UCSD-AML1 (cell line): ENCODE measurements around the gene TENM4.
"Not testable (repeated sequence)": the region's sequence is repeated elsewhere in the genome, so short reads cannot be mapped to it uniquely, and the experiment has no call there.

Source experiments
- DNase-seq: peaks from one replicate; lab custom pipeline; 2025; ENCODE audit not compliant: unreplicated experiment; lab: John Stamatoyannopoulos, UW

TENM4 gene

DNA sequence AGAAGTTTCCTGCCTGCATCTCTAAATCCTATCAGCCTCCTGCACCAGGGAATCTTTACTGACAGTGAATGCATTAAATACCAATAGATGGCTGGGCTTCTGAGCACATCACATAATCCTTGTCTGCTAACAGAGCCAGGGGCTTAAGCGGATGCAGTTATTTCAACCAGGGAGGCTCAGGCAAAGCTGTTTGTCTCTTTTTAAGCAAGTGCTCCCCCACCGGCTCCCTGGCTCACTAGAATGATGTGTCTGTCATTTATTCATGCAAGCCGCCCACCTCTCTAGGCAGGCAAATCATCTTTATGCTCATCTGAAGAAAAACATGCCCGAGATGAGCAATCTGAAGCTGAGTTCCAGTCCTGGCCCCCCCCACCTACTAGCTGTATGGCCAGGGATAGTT is 182.3 kb downstream of the TENM4 start:
- no peak for DNase-seq

DNA sequence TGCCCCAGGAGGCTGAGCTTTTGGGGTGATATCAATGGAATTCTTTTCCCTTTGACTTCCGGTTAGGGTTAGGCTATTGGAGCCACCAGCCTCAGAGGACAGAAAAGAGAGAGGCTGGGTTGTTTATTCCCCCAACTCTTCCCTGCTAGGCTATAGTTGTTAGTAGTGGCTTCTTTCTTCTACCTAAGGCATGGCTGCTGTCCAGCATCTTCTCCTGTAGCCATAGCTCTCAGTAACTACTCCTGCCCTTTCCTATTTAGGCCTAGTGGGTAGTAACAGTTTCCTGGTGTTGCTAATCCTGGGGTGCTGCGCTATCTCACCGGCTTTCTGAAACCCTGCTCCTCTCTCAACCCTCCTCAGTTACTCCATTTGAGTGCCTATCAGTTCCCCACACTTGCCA is 184.9 kb downstream of the TENM4 start:
- DNase-seq, result no peak

DNA sequence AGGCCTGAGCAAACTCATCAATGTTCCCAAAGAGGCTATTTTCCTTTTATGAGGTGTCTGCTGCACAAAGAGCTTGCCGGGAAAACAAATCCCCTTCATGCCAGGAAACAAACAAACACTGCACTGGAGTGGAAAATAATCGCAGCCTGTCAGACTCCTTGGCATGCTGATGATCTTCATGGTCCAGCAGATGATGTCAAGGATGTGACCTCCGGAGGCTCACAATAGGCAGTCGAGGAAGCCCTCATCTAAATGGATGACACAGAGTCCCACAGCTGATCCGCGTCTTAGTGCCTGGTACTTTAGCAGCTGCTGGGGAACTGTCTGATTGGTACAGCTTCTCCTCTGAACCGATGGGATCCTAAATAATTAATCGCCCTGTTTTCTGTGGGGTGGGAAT is 187.6 kb downstream of the TENM4 start:
- DNase-seq, result no peak

DNA sequence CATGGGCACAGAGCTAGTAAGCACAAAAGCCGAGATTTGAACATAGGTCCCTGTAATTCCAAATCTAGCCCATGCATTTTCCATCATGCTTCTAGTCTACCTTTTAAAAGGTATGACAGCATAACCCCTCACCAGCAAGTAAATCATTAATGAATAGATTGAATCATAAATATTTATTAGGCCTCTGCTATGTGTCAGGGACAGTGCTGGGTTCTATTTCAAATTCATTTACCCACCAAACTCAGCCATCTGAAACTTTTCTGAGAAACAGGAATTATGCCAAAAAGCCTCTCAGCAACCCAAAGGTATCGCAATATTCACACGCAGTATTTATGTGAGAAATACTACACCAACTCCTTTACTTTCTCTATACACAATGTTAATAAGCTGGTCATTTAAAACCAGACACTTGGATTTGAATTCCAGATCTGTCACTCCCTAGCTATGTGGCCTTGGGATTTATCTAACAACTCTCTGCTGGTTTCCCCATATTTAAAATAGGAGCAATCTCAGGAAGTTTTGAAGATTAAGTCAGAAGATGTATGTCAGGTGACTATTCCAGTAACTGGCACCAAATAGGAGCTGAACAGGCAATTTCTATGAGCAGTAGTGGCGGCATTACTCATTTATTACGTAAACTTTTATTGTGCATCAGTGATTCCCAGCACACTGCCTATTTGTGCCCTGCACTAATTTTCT is 191.4 kb downstream of the TENM4 start:
- DNase-seq, result no peak

DNA sequence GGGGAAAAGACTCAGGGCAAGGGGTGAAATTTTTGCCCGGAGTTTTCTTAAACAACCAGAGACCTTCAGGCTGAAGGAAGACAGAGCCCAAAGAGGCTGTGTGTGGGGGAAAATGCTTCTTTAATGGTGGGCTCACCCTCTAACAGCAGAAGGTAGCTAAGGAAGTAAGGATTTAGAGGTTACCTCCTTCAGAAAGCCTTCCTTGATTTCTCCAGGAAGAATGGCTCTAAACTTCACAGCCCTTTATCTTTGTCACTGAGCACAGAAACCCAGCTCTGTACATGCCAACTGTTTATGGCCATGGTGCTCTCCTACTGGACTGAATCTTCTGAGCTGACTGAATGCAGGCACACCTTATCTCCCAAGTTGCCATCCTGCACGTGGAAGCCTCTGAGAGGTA is 196.0 kb downstream of the TENM4 start:
- DNase-seq, result no peak

DNA sequence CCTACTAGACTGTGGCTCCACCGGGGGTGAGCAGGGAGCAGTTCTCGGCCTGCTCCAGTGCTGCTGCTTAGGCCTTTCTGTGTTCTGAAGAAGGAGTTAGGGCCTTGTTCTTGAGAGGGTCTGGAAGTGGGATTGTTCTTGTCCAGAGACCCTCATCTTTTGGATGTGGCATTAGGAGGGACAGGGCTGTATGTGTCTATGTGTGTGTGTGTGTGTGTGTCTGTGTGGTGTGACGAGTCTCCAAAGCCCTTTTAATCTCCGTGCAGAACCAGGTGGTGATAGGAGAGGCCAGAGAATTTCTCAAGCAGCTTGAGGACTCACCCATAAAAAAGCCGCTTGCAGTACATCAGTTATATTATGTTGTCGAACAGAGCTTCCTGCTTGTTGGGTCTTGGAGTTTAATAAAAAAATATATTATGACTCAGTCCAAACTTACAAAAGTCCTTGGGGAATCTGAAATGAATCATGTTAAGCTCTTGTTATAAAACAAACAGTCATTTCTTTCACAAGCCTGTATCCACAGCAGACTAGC is 196.5 kb downstream of the TENM4 start:
- DNase-seq, result no peak

DNA sequence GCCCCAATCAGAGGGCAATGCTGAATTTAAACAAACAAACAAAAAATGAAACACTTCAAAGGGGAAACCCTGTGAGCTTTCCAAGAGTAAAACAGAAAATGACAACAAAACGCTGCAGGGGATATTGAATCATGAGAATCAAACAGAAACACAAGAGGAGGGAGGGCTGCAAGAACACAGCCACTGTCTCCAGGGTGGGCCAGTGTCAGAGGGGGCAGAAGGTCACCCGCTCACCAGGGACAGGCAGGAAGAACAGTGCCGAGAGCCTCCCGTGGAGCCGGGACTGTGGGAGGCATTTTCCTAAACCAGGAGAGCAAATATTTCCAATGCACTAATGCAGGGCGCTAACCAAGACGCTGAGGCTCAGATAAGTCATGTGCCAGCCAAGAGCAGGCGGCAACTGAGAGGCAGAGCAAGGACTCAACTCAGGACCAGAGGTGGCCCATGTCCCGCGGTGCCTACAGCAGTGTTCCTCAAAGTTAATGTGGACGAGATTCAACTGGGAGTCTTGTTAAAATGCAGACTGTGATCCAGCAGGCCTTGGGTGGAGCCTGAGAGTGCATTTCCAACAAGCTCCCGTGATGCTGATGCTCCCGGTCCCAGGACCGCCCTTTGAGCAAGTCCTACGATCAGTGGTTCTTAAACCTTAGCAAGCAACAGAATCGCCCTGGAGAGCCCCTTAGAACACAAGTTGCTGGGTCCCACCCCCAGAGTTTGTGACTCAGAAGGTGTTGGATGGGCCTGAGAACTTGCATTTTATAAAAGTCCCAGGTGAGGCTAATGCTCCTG is 197.2 kb downstream of the TENM4 start:
- no peak for DNase-seq

DNA sequence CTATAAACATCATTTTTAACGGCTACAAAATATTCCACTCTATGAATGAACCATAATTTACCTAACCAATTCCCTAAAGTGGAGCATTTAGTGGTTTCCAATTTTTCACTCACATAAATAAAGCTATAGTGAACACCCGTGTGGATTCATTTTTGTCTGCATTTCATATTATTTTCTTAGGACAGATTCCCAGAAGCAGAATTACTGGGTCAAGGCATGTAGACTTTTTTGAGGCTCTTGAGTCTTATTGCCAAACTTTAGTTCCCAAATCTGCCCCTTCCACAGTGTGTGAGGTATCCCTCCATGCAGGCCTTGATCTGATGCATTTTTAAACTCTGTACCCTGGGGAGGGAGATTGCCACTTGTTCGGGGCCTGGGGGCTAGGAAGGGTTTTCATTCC is 198.2 kb downstream of the TENM4 start:
- DNase-seq, result no peak

DNA sequence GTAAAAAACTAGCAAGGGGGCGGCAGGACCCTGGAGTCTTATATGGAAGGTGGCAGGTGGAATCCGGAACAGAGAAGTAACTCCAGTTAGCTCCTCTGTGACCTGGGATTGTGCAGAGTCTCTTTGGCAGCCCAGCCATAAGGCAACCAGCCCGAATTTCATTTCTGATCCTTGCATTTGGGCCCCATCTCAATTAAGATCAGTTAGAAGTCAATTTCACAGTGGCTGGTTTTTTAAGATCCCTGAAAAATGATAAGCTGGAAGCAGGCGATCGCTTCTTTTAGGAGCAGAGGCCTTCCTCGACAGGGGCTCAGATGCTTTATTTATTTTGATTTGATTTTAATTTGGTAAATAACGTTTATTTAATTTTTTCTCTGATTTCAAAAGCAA is 199.0 kb downstream of the TENM4 start:
- DNase-seq, result no peak

DNA sequence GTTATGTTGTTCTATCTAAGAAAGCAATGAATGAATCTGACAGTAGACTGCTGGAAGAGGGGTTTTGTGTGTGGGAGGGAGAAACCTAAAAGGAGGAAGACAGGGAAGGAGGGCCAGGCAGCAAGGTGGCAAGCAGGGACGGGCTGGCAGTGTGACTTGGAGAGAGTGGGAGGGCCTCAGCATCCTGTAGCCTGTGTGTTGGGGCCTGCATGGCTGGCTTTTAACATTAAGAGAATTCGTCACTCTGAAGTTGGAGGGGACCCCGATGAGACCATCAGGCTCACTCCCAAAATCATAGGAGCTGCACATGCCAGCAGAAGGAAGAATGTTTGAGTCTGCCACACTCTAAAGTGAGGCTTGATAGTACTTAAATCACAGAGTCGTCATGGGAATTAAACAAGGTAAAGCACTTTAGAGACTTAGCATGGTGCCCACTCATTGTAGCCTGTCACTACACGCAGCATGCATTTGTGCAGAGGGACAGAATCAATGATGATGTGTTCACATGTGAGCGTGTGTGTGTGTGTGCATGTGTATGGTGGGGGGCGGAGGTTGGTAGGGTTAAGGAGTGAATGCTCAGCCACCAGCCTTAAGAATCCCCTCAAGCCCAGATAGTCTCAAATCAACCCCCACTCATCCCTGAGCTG is 199.5 kb downstream of the TENM4 start:
- no peak for DNase-seq

DNA sequence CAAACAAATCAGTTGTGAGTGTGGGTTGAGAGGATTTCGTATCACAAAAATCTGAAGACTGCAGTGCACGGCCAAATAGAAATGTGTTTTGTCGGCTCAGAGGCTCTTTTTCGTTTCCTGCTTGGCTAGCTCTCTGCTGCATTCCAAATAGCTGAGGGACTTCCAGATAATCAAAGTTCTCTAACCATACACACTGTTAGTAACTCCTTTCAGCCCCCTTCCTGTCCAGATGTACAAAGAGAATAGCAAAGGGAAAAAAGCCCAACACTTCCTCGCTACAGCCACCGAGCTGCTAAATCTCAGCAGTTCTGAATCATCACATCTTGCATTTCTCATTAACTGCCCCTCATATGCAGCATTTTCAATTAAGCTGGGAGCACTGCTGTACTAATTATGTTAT is 203.1 kb downstream of the TENM4 start:
- no peak for DNase-seq

DNA sequence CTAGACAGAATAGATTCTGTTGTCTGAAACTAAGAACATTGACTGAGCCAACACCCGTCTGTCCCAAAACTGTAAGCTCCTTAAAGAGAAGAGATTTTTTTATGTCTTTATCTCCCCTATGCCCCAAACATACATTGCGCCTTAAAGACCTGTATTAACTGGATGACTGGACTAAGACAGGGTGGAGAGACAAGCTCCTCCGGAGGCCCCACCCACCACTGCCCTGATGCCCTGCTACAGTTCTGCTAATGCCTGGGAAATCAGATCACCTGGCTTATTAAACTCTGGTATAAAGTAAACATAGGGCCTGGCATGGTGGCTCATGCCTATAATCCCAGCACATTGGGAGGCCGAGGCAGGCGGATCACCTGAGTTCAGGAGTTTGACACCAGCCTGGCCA is 203.7 kb downstream of the TENM4 start:
- DNase-seq, result no peak

DNA sequence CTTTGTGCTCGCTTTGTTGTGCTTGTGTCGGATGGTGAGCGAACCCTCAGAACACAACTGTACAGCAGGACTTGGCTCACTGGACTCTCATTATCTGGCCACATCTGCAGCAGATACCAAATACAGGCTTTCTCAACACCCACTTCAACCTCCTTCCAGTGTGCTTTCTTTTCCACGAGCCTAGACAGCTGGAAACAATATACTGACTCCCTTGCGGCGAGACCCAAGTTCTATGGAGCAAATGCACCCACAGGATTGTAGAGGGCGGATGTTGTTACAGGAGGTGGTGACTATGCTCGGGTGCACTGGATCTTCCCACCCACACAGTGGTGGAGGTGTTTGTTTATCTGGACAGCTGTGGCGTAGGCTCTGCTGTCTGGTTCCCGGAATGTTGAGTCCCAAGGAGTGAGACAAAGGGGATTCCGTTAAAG is 204.3 kb downstream of the TENM4 start:
- no peak for DNase-seq

DNA sequence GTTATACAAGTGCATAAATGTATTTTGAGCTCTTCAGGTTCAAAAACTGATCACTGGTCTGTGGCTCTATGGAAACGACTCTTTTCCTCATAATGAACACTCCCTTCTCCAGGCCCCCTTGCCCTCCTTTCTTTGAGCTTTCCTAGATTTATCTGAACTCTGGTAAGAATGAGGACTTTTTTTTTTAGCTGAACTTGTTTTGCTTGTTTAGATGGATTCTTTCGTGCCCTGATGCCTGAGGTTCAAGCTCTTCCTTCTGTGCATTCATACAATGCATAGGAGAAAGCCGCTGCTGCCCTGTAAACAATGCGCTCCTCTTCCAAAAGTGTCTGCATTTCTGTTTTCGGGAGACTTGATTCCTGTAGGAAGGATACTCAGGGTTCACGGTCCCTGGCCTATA is 205.1 kb downstream of the TENM4 start:
- DNase-seq, result no peak

DNA sequence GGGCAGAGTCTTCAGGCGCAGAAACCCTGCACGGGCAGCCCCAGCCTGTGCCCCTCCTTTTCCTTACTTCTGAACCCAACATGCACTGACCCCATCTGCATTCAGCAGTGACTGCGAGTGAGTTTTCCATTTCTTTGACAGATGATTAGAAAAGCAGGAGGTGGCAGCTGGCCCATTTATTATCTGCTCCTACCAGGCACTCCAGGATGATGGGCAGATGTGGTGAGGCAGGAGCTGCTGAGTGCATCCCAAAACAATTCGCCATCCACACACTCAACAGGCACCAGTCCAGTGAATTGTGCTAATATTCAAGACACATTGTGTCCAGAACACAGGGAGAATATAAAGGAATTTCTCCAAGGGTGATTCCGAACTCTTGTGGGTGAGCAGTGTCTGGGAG is 208.5 kb downstream of the TENM4 start:
- no peak for DNase-seq

DNA sequence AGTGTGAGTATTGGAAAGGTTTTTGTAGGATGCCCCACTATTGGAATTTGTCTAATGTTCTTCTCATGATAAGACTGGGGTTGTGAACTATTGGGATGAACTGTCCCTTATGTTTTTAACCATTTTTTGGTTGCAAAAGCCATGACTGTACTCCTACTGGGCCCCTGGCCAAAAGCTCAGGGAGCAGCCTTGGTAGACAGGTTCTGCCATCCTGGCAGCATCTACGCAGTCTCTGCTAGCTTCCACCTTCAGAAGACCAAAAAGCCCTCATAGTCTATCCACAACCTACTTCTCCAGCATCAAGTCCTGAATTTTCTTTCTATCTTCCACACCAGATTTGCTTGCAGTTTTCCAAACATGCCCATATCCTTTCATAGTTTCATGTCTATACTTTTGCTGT is 211.8 kb downstream of the TENM4 start:
- no peak for DNase-seq

DNA sequence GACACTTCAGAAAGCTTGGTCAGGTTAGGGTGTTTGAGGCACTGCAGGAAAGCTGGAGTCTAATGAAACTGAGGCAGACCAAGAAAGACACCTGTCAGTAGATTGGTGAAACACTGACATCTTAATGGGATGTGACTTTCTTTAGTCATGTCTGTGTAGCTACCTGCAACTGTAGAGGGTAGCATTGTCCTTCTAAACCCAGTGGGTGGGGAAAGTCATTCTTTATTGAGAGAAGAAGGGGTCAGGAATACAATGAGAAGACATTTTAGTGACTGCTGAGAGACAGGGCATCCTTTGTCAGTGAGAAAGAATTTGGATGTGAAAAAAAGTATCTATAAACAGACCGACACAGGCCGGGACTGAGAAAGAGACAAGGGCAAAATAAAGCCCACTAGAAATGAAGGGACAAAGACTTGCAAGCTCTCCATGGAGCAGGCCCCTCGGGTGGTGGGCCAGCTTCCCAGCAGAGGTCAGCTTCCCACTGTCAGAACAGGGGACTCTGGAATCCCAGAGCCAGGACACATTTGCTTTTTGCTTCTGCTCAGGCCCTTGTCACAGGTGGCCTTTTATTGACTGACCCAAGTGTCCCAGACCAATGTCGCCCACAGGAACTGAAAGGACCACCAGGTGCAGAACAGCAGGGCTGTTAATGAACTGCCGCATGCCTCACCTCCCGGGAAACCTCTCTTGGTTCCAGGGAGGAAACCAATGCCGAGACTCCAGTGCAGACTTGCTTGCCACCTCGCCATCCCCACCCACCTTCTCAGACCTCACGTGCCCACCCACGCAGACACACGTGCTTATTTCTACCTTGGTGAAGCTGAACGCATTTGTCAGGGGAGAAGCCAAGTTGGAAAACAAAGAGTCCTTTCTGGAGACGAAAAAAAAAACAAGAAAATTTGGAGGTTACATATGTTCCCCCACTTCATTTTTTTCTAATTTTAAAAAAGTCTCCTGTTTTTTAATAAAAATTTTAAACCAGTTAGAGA is 212.8 kb downstream of the TENM4 start:
- no peak for DNase-seq

DNA sequence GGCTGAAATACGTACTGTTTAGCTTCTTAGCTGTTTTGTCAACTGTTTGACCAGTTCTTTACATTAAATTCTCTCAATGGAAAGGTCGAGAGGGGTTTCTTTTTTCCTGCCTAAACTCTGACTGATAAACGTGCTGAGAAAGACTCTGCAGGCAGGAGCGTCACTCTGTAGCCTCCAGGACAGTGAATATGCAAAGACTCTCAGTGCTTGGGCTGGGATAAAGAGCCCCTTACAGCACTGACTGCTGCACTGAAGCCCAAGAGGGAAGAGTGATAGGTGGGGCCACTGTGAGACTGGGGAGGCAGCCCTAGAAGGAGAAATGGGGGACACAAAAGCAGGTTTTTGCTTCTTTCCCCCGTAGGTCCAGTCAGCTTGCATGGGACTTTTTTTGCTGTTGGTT is 213.5 kb downstream of the TENM4 start:
- DNase-seq, result no peak

DNA sequence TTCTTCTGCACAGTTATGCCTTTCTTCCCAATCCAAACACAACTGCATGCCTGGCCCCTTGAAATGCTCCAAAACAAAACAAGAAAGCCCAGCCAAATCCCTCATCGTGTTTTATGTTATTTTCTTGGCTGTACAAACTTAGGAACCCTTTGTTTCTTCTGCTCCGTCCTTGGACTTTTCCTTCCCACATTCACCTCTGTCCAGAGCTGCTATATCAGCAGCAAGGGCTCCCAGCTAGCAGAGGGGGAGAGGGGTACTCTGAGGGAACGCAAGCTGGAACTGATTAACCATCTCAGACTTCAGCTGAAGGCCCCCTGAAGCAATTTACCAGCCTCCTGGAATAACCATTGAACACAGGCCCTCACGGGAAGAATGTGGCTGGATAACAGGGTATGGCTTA is 214.7 kb downstream of the TENM4 start:
- DNase-seq, result no peak

DNA sequence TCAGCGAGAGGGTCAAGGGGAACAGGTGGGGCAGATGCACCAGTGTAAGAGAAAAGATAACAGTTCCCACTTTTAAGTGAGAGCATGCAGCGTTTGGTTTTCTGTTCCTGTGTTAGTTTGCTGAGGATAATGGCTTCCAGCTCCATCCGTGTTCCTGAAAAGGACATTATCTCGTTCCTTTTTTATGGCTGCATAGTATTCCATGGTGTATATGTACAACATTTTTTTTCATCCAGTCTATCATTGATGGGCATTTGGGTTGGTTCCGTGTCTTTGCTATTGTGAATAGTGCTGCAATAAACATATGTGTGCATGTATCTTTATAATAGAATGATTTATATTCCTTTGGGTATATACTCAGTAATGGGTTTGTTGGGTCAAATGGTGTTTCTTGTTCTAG is 218.7 kb downstream of the TENM4 start:
- not testable (repeated sequence) for DNase-seq
